Mesendoderm (in vitro differentiated cells): ENCODE measurements around the gene RBM6.
"Not testable (repeated sequence)": the region's sequence is repeated elsewhere in the genome, so short reads cannot be mapped to it uniquely, and the experiment has no call there.

Experiments used
- DNase-seq: peaks from one replicate; pipeline ENCODE4 v3.0.0; 2013
- H2AK5ac ChIP-seq: 2 replicates; pipeline ENCODE4 v1.6.1; 2013; ENCODE audit warnings: low read length, inconsistent platforms
- H2BK120ac ChIP-seq: 2 replicates; pipeline ENCODE4 v1.6.1; 2013; ENCODE audit warnings: low read depth, mild to moderate bottlenecking, low read length, moderate library complexity, mixed read lengths
- H2BK15ac ChIP-seq: replicated peaks from 2 replicates; pipeline ENCODE4 v1.6.1; 2013; ENCODE audit warnings: low read depth, mild to moderate bottlenecking, moderate library complexity
- H2BK5ac ChIP-seq: 2 replicates; pipeline ENCODE4 v1.6.1; 2013; ENCODE audit warnings: low read length, inconsistent platforms
- H3K18ac ChIP-seq: 2 replicates; pipeline ENCODE4 v1.6.1; 2013; ENCODE audit warnings: mild to moderate bottlenecking, low read length, mixed read lengths
- H3K23ac ChIP-seq: one replicate; pipeline ENCODE4 v1.6.1; 2013; ENCODE audit warnings: low read length
- H3K27ac ChIP-seq: 2 replicates; pipeline ENCODE4 v1.5.1; 2013; ENCODE audit warnings: low read depth, mild to moderate bottlenecking, inconsistent platforms, low read length, moderate library complexity
- H3K27me3 ChIP-seq: 2 replicates; pipeline ENCODE4 v1.6.1; 2013; ENCODE audit warnings: low read length, control low read depth, mild to moderate bottlenecking, inconsistent platforms; ENCODE audit not compliant: insufficient read depth, poor library complexity
- H3K36me3 ChIP-seq: 2 replicates; pipeline ENCODE4 v1.6.1; 2013; ENCODE audit warnings: low read length, inconsistent platforms; ENCODE audit not compliant: control insufficient read depth, insufficient read depth
- H3K4ac ChIP-seq: one replicate; pipeline ENCODE4 v1.6.1; 2013; ENCODE audit warnings: low read depth, mild to moderate bottlenecking, low read length, moderate library complexity
- H3K4me1 ChIP-seq: 2 replicates; pipeline ENCODE4 v1.6.1; 2013; ENCODE audit warnings: low read depth, low read length, inconsistent platforms; ENCODE audit not compliant: control insufficient read depth
- H3K4me2 ChIP-seq: 2 replicates; pipeline ENCODE4 v1.6.1; 2013; ENCODE audit warnings: low read length
- H3K4me3 ChIP-seq: 2 replicates; pipeline ENCODE4 v1.5.1; 2013; ENCODE audit warnings: mild to moderate bottlenecking, low read length
- H3K56ac ChIP-seq: one replicate; pipeline ENCODE4 v1.6.1; 2013; ENCODE audit warnings: low read length
- H3K79me1 ChIP-seq: 2 replicates; pipeline ENCODE4 v1.6.1; 2013; ENCODE audit warnings: low read length, inconsistent platforms
- H3K79me2 ChIP-seq: 2 replicates; pipeline ENCODE4 v1.6.1; 2013; ENCODE audit warnings: mild to moderate bottlenecking, low read length; ENCODE audit not compliant: control insufficient read depth, insufficient read depth
- H3K9ac ChIP-seq: 2 replicates; pipeline ENCODE4 v1.6.1; 2013; ENCODE audit warnings: low read length, inconsistent platforms
- H4K5ac ChIP-seq: one replicate; pipeline ENCODE4 v1.6.1; 2013; ENCODE audit warnings: low read length
- H4K8ac ChIP-seq: one replicate; pipeline ENCODE4 v1.6.1; 2013; ENCODE audit warnings: low read depth, mild to moderate bottlenecking, control low read depth, low read length, moderate library complexity
- WGBS: extraction: QIAGEN DNeasy Blood & Tissue Kit; methylation state at CpG from one replicate; pipeline ENCODE4 v1.1.7; 2013; ENCODE audit warnings: low lambda C conversion rate, missing lambda C conversion rate; ENCODE audit not compliant: insufficient coverage; ENCODE audit errors: extremely low coverage; 5-methylcytosine and 5-hydroxymethylcytosine counted together

The RBM6 gene

GRCh38 chr3:50028346-50028745 lies 88.4 kb downstream of the RBM6 start:
- H3K4me3 ChIP-seq = no peak overlapping the region
- H3K9ac ChIP-seq = no peak overlapping the region
- no peak overlapping the region for H3K18ac ChIP-seq
- no peak overlapping the region for H3K27ac ChIP-seq
- no peaks in the 10 kb centered on the region for H3K4me1 ChIP-seq
- peaks cover 3% of the 10 kb centered on the region for H3K79me1 ChIP-seq
- H2AK5ac ChIP-seq = no peak overlapping the region
- no CpG with 5 or more reads among the region's 1 CpG for WGBS
- no peak overlapping the region for H4K8ac ChIP-seq
- DNase-seq = no peak
- H3K23ac ChIP-seq = no peak overlapping the region
- no peak overlapping the region for H3K56ac ChIP-seq
- H2BK5ac ChIP-seq = no peak overlapping the region
- H4K5ac ChIP-seq = no peak overlapping the region
- H2BK15ac ChIP-seq = no peak overlapping the region
- H2BK120ac ChIP-seq = no peak overlapping the region
- no peak overlapping the region for H3K4ac ChIP-seq
- no peak overlapping the region for H3K4me2 ChIP-seq
- no peaks in the 10 kb centered on the region for H3K79me2 ChIP-seq
- H3K27me3 ChIP-seq = no peaks in the 10 kb centered on the region
- H3K36me3 ChIP-seq = no peaks in the 10 kb centered on the region

- H3K56ac ChIP-seq, H3K9ac ChIP-seq, H2BK5ac ChIP-seq, H3K23ac ChIP-seq, H3K18ac ChIP-seq, H2BK120ac ChIP-seq, H4K5ac ChIP-seq, H3K4ac ChIP-seq, H3K27me3 ChIP-seq, DNase-seq, H3K4me2 ChIP-seq, H3K36me3 ChIP-seq, H3K4me3 ChIP-seq, H2BK15ac ChIP-seq, H3K79me2 ChIP-seq, H2AK5ac ChIP-seq, H3K79me1 ChIP-seq, H4K8ac ChIP-seq, H3K27ac ChIP-seq, H3K4me1 ChIP-seq: not testable (repeated sequence)
- no CpG with 5 or more reads among the region's 5 CpGs for WGBS
These were observed 91.3 kb downstream of the RBM6 start for GRCh38 chr3:50031201-50031600.

- Histone ChIP-seq H3K4me3 (no peak overlapping the region), H3K36me3 (peaks cover 2% of the 10 kb centered on the region), H2BK120ac (no peak overlapping the region), H2BK15ac (no peak overlapping the region), H2BK5ac (no peak overlapping the region), H3K4me1 (no peaks in the 10 kb centered on the region), H3K27me3 (no peaks in the 10 kb centered on the region), H3K23ac (no peak overlapping the region), H3K9ac (no peak overlapping the region), H3K4ac (no peak overlapping the region), H3K79me2 (no peaks in the 10 kb centered on the region), H3K56ac (no peak overlapping the region), H4K8ac (no peak overlapping the region), H3K4me2 (no peak overlapping the region), H3K27ac (no peak overlapping the region), H2AK5ac (no peak overlapping the region), H3K79me1 (peaks cover 2% of the 10 kb centered on the region), H4K5ac (no peak overlapping the region), H3K18ac (no peak overlapping the region)
- DNase-seq = no peak
- no CpG with 5 or more reads among the region's 1 CpG for WGBS
These were observed 105.0 kb downstream of the RBM6 start for GRCh38 chr3:50044976-50045375.

DNA sequence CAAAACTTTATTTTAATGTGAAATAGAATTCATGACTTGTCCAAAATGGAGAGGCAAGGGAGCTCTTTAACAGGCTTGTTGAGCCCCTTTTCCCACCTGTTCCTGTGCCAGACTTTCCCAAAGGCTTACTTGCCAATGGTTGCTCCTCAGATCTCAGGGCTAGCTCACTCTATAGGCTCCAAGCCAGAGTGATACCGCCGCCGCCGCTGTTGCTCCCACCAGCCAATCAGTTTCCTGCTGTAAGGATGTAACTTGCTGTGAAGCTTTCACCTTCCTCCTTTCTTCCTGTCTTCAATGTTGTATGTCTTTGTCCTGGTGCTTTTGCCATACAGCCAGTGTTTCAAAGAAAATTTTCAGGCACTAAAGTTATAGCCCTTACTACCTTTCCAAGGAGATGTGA lies 107.5 kb downstream of the RBM6 start:
- H4K8ac ChIP-seq = no peak overlapping the region
- H3K56ac ChIP-seq = no peak overlapping the region
- H3K36me3 ChIP-seq = peaks cover 2% of the 10 kb centered on the region
- no peak overlapping the region for H2AK5ac ChIP-seq
- H3K79me2 ChIP-seq = no peaks in the 10 kb centered on the region
- no peak overlapping the region for H2BK5ac ChIP-seq
- H3K4me1 ChIP-seq = no peaks in the 10 kb centered on the region
- H3K4me2 ChIP-seq = no peak overlapping the region
- H4K5ac ChIP-seq = no peak overlapping the region
- H3K27me3 ChIP-seq = no peaks in the 10 kb centered on the region
- no peak overlapping the region for H3K18ac ChIP-seq
- no peak overlapping the region for H2BK15ac ChIP-seq
- no peak overlapping the region for H3K23ac ChIP-seq
- H3K9ac ChIP-seq = no peak overlapping the region
- H3K79me1 ChIP-seq = peaks cover 2% of the 10 kb centered on the region
- H3K4me3 ChIP-seq = no peak overlapping the region
- H3K4ac ChIP-seq = no peak overlapping the region
- H2BK120ac ChIP-seq = no peak overlapping the region
- no CpG with 5 or more reads among the region's 4 CpGs for WGBS
- DNase-seq = no peak
- H3K27ac ChIP-seq = no peak overlapping the region

GRCh38 chr3:50050361-50050760 lies 110.4 kb downstream of the RBM6 start:
- no peak overlapping the region for H3K4ac ChIP-seq
- no peak overlapping the region for H4K5ac ChIP-seq
- no peak overlapping the region for H3K23ac ChIP-seq
- H3K79me2 ChIP-seq = no peaks in the 10 kb centered on the region
- DNase-seq = no peak
- no peak overlapping the region for H2BK5ac ChIP-seq
- no peak overlapping the region for H4K8ac ChIP-seq
- no peak overlapping the region for H2BK120ac ChIP-seq
- H3K79me1 ChIP-seq = peaks cover 2% of the 10 kb centered on the region
- no peaks in the 10 kb centered on the region for H3K27me3 ChIP-seq
- no peaks in the 10 kb centered on the region for H3K4me1 ChIP-seq
- H3K9ac ChIP-seq = no peak overlapping the region
- peaks cover 4% of the 10 kb centered on the region for H3K36me3 ChIP-seq
- H3K4me3 ChIP-seq = no peak overlapping the region
- H3K4me2 ChIP-seq = no peak overlapping the region
- no peak overlapping the region for H2BK15ac ChIP-seq
- no peak overlapping the region for H3K27ac ChIP-seq
- no peak overlapping the region for H2AK5ac ChIP-seq
- H3K18ac ChIP-seq = no peak overlapping the region
- H3K56ac ChIP-seq = no peak overlapping the region

- Histone ChIP-seq H3K9ac (no peak overlapping the region), H3K27ac (no peak overlapping the region), H3K27me3 (no peaks in the 10 kb centered on the region), H3K18ac (no peak overlapping the region), H2AK5ac (no peak overlapping the region), H2BK120ac (no peak overlapping the region), H3K36me3 (peaks cover 7% of the 10 kb centered on the region), H4K8ac (no peak overlapping the region), H3K56ac (no peak overlapping the region), H2BK5ac (no peak overlapping the region), H3K4ac (no peak overlapping the region), H3K4me3 (no peak overlapping the region), H3K79me1 (no peaks in the 10 kb centered on the region), H3K23ac (no peak overlapping the region), H3K4me1 (no peaks in the 10 kb centered on the region), H4K5ac (no peak overlapping the region), H3K4me2 (no peak overlapping the region), H2BK15ac (no peak overlapping the region), H3K79me2 (no peaks in the 10 kb centered on the region)
- DNase-seq = no peak
- WGBS = no CpG with 5 or more reads among the region's 6 CpGs
These were observed 117.8 kb downstream of the RBM6 start for GRCh38 chr3:50057756-50058155.
